ENCODE results near the gene MECR.

The MECR gene

DNA sequence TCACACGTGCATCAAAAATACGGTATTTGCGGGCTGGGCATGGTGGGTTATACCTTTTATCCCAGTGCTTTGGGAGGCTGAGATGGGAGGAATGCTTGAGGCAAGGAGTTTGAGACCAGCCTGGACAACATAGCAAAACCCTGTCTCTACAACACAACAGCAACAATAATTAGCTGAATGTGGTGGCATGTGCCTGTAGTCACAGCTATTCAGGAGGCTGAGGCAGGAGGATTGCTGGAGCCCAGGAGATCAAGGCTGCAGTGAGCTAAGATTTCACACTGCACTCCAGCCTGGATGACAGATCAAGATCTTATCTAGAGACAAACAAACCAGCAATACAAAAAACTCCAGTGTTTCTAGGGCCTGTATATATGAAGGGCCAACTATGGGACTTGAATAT, 36.2 kb upstream of the MECR start:
- TF ChIP-seq REST (IDR thresholded peaks at IDR 0.05; ENCODE audit: insufficient read depth in 1 of 2, low read depth in 2 of 2, low read length in 2 of 2) (no peak), SIN3A (IDR thresholded peaks at IDR 0.05; ENCODE audit: borderline replicate concordance, insufficient read depth, low read length) (no peak), FOXP2 (optimal IDR thresholded peaks at IDR 0.05; ENCODE audit: borderline replicate concordance, extremely low read depth, extremely low read length, insufficient read depth) (no peak), POLR2AphosphoS5 (IDR thresholded peaks at IDR 0.05; ENCODE audit: low read depth, low read length) (no peak), TAF1 (IDR thresholded peaks at IDR 0.05; ENCODE audit: borderline replicate concordance, insufficient read depth, low read length) (no peak)

DNA sequence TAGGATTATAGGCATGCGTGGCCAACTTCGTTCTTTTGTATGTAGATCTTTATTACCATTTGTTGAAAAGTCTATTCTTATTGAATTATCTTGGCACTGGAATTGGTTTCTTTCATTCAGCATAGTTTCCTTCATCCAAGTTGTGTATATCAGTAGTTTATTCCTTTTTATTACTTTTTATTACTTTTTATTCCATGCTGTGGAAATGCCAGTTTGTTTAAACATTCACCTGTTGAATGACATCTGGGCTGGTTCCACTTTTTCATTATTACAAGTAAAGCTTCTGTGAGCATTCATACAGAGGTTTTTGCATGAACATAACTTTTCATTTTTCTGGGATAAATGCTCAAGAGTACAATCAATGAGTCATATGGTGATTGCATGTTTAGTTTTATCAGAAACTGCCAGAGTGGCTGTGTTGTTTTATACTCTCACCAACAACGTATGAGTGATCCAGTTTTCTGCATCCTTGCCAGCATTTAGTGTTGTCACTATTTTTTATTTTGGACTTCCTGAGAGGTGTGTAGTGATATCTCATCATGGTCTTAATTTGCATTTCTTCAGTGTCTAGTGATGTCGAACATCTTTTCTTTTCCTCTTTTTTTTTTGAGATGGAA, 34.1 kb upstream of the MECR start:
- TF ChIP-seq TAF1 (IDR thresholded peaks at IDR 0.05; ENCODE audit: borderline replicate concordance, insufficient read depth, low read length) (no peak), FOXP2 (optimal IDR thresholded peaks at IDR 0.05; ENCODE audit: borderline replicate concordance, extremely low read depth, extremely low read length, insufficient read depth) (no peak), POLR2AphosphoS5 (IDR thresholded peaks at IDR 0.05; ENCODE audit: low read depth, low read length) (no peak), SIN3A (IDR thresholded peaks at IDR 0.05; ENCODE audit: borderline replicate concordance, insufficient read depth, low read length) (no peak), REST (IDR thresholded peaks at IDR 0.05; ENCODE audit: insufficient read depth in 1 of 2, low read depth in 2 of 2, low read length in 2 of 2) (no peak)

DNA sequence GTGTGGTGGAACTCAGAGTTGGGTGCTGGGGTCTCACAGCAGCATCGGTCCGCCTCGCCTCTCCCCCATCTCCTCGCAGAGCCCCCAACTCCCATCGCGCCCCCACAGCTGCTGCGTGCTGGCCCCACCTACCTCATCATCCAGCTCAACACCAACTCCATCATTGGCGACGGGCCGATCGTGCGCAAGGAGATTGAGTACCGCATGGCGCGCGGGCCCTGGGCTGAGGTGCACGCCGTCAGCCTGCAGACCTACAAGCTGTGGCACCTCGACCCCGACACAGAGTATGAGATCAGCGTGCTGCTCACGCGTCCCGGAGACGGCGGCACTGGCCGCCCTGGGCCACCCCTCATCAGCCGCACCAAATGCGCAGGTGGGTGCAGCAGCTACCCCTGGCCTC, 29.8 kb upstream of the MECR start:
- TF ChIP-seq POLR2AphosphoS5 (IDR thresholded peaks at IDR 0.05; ENCODE audit: low read depth, low read length) (no peak), FOXP2 (optimal IDR thresholded peaks at IDR 0.05; ENCODE audit: borderline replicate concordance, extremely low read depth, extremely low read length, insufficient read depth) (no peak), SIN3A (IDR thresholded peaks at IDR 0.05; ENCODE audit: borderline replicate concordance, insufficient read depth, low read length) (no peak), TAF1 (IDR thresholded peaks at IDR 0.05; ENCODE audit: borderline replicate concordance, insufficient read depth, low read length) (no peak), REST (IDR thresholded peaks at IDR 0.05; ENCODE audit: insufficient read depth in 1 of 2, low read depth in 2 of 2, low read length in 2 of 2) (no peak)

GRCh38 chr1:29259802-29260441, 29.2 kb upstream of the MECR start:
- TF ChIP-seq REST (IDR thresholded peaks at IDR 0.05; ENCODE audit: insufficient read depth in 1 of 2, low read depth in 2 of 2, low read length in 2 of 2): no peak
- TF ChIP-seq FOXP2 (optimal IDR thresholded peaks at IDR 0.05; ENCODE audit: borderline replicate concordance, extremely low read depth, extremely low read length, insufficient read depth): no peak
- TF ChIP-seq SIN3A (IDR thresholded peaks at IDR 0.05; ENCODE audit: borderline replicate concordance, insufficient read depth, low read length): no peak
- TF ChIP-seq POLR2AphosphoS5 (IDR thresholded peaks at IDR 0.05; ENCODE audit: low read depth, low read length): no peak
- no peak for TF ChIP-seq TAF1 (IDR thresholded peaks at IDR 0.05; ENCODE audit: borderline replicate concordance, insufficient read depth, low read length)

Measured in PFSK-1 (cell line).